SK-N-MC (cell line): ENCODE measurements around the gene OGFR.

ENCODE experiments used
- DNase-seq: peaks from one replicate; pipeline ENCODE4 v3.0.0-alpha.2; 2011; ENCODE audit warnings: low read depth, low spot score
- H3K27ac ChIP-seq: fragments of 200-600 bp; sonication (generic); 2 replicates; pipeline ENCODE4 v1.5.1; 2016; ENCODE audit warnings: mixed run types
- H3K36me3 ChIP-seq: fragments of 200-600 bp; sonication (generic); 2 replicates; pipeline ENCODE4 v1.6.1; 2017; ENCODE audit warnings: antibody characterized with exemption, low read length, mixed read lengths; ENCODE audit not compliant: insufficient read depth
- H3K4me3 ChIP-seq: fragments of 200-600 bp; sonication (generic); 2 replicates; pipeline ENCODE4 v1.5.1; 2016
- H3K9ac ChIP-seq: fragments of 200-600 bp; sonication (generic); 2 replicates; pipeline ENCODE4 v1.8.0; 2017; ENCODE audit warnings: mixed run types, mixed read lengths; ENCODE audit not compliant: insufficient read length
- H3K9me3 ChIP-seq: fragments of 200-600 bp; sonication (generic); 2 replicates; pipeline ENCODE4 v1.6.1; 2017; ENCODE audit warnings: low read depth, mild to moderate bottlenecking, antibody characterized with exemption, low read length, moderate library complexity, mixed read lengths
- EZH2 ChIP-seq: fragments of 200-600 bp; sonication (generic); IDR thresholded peaks from one replicate; pipeline ENCODE4 v1.6.1; 2017; ENCODE audit warnings: antibody characterized with exemption
- FOXP2 ChIP-seq: optimal IDR thresholded peaks from 2 replicates; pipeline ENCODE3; 2011; ENCODE audit warnings: mild to moderate bottlenecking, moderate library complexity; ENCODE audit not compliant: insufficient read depth; ENCODE audit errors: extremely low read length, control extremely low read depth
- POLR2AphosphoS5 ChIP-seq: IDR thresholded peaks from 2 replicates; pipeline ENCODE4 v1.6.1; 2012; ENCODE audit warnings: mild to moderate bottlenecking, low read depth, low read length, borderline replicate concordance

OGFR gene

DNA sequence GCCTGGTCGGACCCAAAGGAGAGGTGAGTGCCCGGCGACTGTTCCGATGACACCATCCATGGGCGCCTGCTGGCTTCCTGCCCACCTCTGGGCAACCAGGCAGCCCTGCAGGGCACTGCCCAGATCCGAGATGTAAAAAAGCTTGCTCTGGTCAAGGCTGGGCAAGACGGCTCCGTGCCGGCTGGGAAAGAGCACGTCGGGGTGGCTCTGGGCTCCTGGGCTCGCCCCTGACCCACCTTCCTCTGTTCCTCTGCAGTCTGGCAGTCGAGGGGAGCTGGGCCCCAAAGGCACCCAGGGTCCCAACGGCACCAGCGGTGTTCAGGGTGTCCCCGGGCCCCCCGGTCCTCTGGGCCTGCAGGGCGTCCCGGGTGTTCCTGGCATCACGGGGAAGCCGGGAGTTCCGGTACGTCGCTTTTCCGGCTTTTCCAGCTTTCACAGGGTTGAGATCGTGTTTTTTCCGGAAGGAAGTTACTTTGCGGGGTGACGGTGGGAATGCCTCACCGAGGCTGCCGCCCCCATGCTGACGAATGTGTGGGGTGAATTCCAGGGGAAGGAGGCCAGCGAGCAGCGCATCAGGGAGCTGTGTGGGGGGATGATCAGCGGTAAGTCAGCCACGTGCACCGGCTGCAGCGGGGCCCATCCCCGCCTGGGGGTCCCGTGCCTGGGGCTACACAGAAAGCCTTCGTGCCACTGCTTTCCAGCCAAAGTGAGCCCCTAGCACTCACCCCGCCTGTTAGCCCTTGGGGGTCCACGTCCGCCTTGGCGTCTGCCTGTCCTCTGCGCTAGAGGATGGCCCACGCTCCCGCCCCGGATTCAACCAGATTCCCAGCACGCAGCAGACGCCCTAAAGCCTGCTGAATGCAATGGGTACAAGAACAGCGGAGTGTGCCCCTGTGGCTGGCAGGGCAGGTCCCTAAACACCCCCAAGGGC, 31.6 kb downstream of the OGFR start:
- Histone ChIP-seq H3K9me3 (no peaks in the 10 kb centered on the region), H3K27ac (no peak overlapping the region), H3K4me3 (no peak overlapping the region), H3K9ac (no peak overlapping the region), H3K36me3 (peaks cover 6% of the 10 kb centered on the region)
- no peak for DNase-seq
- no peak for TF ChIP-seq POLR2AphosphoS5
- TF ChIP-seq EZH2 = no peak
- no peak for TF ChIP-seq FOXP2

DNA sequence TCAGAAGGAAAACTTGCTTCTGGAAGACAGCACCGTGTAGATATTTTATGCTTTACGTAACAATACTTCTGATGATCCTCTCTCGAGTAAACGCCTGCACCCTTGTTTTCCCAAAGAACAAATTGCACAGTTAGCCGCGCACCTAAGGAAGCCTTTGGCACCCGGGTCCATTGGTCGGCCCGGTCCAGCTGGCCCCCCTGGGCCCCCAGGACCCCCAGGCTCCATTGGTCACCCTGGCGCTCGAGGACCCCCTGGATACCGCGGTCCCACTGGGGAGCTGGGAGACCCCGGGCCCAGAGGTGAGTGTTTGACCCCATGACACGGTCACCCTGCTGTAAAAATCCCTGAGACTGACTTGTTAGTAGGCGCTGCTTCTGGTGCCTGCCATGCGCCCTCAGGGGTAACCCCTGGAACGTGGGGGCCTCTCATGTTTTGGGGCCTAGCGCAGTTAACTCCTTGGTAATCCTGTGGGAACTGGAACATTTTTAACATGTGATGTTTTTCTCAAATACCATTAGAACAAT, 32.4 kb downstream of the OGFR start:
- no peak overlapping the region for H3K4me3 ChIP-seq
- H3K9ac ChIP-seq = no peak overlapping the region
- no peaks in the 10 kb centered on the region for H3K9me3 ChIP-seq
- DNase-seq = no peak
- TF ChIP-seq POLR2AphosphoS5 = no peak
- no peak for TF ChIP-seq EZH2
- TF ChIP-seq FOXP2 = no peak
- H3K36me3 ChIP-seq = peaks cover 8% of the 10 kb centered on the region
- H3K27ac ChIP-seq = no peak overlapping the region

DNA sequence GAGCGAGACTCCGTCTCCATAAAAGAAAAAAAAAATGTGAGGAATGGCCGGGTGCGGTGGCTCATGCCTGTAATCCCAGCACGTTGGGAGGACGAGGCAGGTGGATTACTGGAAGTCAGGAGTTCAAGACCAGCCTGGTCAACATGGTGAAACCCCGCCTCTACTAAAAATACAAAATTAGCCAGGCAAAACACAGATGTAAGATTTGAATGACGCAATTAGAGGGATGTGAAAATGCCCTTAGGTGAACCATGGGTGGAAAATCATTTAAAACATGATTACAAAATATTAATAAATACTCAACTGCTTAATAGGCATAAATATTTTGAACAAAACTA, 33.1 kb downstream of the OGFR start:
- Histone ChIP-seq H3K9ac (no peak overlapping the region), H3K36me3 (peaks cover 8% of the 10 kb centered on the region), H3K27ac (no peak overlapping the region), H3K9me3 (no peaks in the 10 kb centered on the region), H3K4me3 (no peak overlapping the region)
- no peak for DNase-seq
- TF ChIP-seq POLR2AphosphoS5 (no peak), EZH2 (no peak), FOXP2 (no peak)

DNA sequence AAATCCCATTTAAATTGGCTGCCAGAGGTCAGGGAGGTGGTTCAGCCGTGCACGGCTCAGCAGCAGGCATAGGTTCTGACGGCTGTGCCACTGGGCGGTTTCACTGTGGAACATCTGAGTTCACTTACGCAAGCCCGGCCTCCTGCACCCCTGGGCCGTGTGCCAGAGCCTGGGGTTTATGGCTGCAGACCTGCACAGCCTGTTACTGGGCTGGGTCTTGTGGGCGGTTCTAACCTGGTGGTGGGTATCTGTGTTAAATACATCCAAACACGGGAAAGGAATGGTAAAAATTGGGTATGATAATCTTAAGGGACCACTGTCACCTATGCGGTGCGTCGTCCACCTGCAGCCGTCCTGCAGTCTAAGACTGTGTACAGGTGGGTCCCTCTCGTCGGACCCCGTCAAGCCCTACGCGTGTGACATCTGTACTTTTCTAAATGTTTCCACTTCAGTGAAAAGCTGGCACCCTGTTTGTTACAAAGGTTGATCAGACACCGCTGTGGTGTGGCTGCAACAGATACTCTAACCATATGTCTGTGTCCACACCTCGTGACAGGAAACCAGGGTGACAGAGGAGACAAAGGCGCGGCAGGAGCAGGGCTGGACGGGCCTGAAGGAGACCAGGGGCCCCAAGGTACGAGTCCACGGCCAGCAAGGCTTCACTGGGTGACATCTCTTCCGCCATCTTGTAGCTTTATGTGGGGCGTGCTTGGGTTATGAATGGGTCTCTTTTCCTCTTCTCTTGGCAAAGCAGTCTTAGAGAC, 33.7 kb downstream of the OGFR start:
- Histone ChIP-seq H3K36me3 (peaks cover 8% of the 10 kb centered on the region), H3K27ac (no peak overlapping the region), H3K9me3 (no peaks in the 10 kb centered on the region), H3K9ac (no peak overlapping the region), H3K4me3 (no peak overlapping the region)
- DNase-seq = no peak
- TF ChIP-seq FOXP2 (no peak), EZH2 (no peak), POLR2AphosphoS5 (no peak)

DNA sequence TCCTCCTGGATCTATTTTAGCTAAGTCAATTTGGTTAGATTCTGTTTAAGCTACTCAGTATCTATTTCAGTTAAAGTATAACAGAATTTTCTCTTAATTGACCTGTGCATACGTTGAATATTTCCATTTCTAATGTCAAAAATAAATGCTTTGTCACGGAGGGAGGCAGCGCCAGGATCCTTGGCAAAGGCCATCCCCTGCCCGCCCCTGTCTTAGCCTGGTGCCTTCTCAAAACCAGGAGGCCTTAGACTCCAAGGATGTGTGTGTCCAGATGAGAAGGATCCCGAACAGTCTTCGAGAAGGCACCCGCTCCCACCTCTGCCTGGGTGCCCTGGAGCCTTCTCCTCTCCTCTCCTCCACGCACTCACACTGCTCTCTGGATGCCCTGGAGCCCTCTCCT, 34.6 kb downstream of the OGFR start:
- peaks cover 8% of the 10 kb centered on the region for H3K36me3 ChIP-seq
- H3K4me3 ChIP-seq = no peak overlapping the region
- no peaks in the 10 kb centered on the region for H3K9me3 ChIP-seq
- no peak for DNase-seq
- no peak overlapping the region for H3K27ac ChIP-seq
- TF ChIP-seq EZH2 (no peak), POLR2AphosphoS5 (no peak), FOXP2 (no peak)
- no peak overlapping the region for H3K9ac ChIP-seq

DNA sequence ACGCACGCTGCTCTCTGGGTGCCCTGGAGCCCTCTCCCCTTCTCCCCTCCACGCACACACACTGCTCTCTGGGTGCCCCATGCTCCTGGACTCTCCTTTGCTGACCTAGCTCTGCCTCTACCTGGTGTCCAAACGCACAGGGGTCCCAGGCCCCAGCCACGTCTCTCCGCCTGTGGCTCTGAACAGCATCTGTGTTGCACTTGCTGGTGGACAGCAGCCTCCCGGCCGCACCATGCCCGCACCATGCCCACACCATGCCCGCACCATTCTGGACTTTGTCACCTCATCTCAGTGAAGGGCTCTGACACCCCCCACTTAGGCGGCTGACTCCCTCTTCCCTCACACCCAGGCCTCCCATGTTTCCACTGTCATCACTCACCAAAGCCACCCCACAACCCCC, 35.2 kb downstream of the OGFR start:
- no peak for DNase-seq
- no peak overlapping the region for H3K4me3 ChIP-seq
- no peaks in the 10 kb centered on the region for H3K9me3 ChIP-seq
- H3K36me3 ChIP-seq = peaks cover 8% of the 10 kb centered on the region
- H3K9ac ChIP-seq = no peak overlapping the region
- TF ChIP-seq FOXP2 = no peak
- no peak for TF ChIP-seq POLR2AphosphoS5
- no peak for TF ChIP-seq EZH2
- no peak overlapping the region for H3K27ac ChIP-seq

DNA sequence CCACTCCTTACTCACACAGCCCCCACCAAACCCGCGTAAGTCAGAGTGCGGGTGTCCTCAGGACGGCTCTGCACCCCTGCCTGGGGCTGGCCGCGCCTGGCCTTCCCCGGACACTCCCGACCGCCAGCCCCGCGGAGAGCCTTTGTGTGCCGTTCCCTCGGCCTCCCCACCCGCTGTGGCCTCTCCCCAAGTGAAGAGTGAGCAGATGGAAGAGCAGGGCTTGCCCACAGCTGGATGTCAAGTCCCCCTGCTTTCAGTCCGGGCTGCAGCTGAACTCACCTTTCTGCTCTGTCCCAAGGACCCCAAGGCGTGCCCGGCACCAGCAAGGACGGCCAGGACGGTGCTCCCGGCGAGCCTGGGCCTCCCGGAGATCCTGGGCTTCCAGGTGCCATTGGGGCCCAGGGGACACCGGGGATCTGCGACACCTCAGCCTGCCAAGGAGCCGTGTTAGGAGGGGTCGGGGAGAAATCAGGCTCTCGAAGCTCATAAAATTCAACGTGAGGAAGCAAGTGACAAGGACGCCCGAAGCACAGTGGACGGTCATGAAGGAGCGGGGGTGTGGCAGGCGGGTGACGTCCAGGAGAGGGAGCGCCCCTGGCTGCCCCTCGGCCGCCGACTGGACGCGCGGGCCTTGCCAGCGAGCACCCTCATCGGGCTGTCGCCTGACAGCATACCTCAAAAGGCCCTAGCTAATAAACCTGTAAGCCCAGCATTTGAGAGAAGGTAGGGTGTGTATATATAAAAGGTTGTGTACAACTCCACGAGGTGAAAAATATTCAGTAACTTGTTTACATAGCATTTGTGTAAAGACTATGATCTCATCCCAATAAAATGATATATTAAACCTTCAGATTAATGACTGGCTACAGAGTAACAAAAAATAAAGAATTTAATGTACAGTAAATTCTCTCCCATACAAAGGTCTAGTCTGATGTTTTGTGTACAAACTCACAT, 35.9 kb downstream of the OGFR start:
- Histone ChIP-seq H3K27ac (no peak overlapping the region; the same call in 1 of the 2 replicates), H3K9me3 (no peaks in the 10 kb centered on the region), H3K9ac (no peak overlapping the region), H3K36me3 (peaks cover 10% of the 10 kb centered on the region), H3K4me3 (no peak overlapping the region)
- DNase-seq = no peak
- TF ChIP-seq FOXP2 (no peak), POLR2AphosphoS5 (no peak), EZH2 (no peak)

DNA sequence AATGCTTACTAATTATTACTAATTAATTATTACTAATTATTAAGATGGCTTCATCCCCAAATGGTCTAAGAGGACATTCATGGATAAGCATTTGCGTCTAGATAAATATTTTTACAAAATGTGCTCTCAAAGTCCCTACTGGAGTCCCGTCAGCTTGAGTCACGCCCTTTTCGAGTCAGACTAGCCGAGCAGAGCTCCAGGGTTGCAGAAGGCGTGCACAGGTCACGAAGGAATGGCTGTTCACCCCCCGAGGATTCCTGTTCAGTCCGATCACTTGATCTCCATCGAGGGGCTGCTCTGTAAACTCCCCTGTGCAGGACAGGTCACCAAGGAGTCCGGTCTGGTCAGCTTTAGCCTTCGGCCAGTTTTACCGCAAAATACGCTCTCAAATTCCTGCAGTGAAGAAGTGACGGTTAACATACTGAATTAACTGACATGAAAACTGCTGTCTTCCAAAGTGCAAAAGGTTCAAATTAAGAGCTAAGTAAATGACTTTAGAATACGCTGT, 37.1 kb downstream of the OGFR start:
- no peak for DNase-seq
- TF ChIP-seq EZH2 = no peak
- no peak for TF ChIP-seq POLR2AphosphoS5
- TF ChIP-seq FOXP2 = no peak
- Histone ChIP-seq H3K4me3 (no peak overlapping the region), H3K36me3 (peaks cover 17% of the 10 kb centered on the region), H3K9ac (no peak overlapping the region), H3K27ac (no peak overlapping the region), H3K9me3 (no peaks in the 10 kb centered on the region)
